Ascending aorta (tissue), 2 donors: ENCODE results near the gene MYH13. TPM values are rescaled to one million over a fixed set of nuclear protein-coding genes. Genes with fewer than 3 reads are reported as not detected.

ENCODE experiments used
- DNase-seq, 2 donors: peaks; one replicate each; pipeline ENCODE4 v3.0.0-alpha.2; 2019; ENCODE audit warnings: low spot score in 2 of 2
- H3K27ac ChIP-seq, 2 donors: fragments of 200-600 bp; sonication (generic); one replicate each; pipeline ENCODE4 v1.5.1; 2016 to 2017; ENCODE audit warnings: mild to moderate bottlenecking in 1 of 2
- H3K27me3 ChIP-seq: fragments of 200-600 bp; sonication (generic); one replicate; pipeline ENCODE4 v1.5.1; 2017
- H3K36me3 ChIP-seq, 2 donors: fragments of 200-600 bp; sonication (generic); one replicate each; pipeline ENCODE4 v1.5.1; 2016
- H3K4me1 ChIP-seq, 2 donors: fragments of 200-600 bp; sonication (generic); one replicate each; pipeline ENCODE4 v1.5.1; 2016 to 2017; ENCODE audit warnings: mild to moderate bottlenecking in 1 of 2
- H3K4me3 ChIP-seq, 2 donors: fragments of 200-600 bp; sonication (generic); one replicate each; pipeline ENCODE4 v1.5.1; 2016 to 2017; ENCODE audit warnings: mild to moderate bottlenecking in 1 of 2
- H3K9me3 ChIP-seq, 2 donors: fragments of 200-600 bp; sonication (generic); one replicate each; pipeline ENCODE4 v1.5.1; 2016
- intact Hi-C: fragments of 100-400 bp; cut with DNase I; formaldehyde crosslinking; loops from one replicate; pipeline ENCODE4 v1.15.1; 2023
- total RNA-seq: library from RNA; depleted of rRNA; stranded (reverse); fragments of >200 nt; gene quantifications from one replicate; pipeline ENCODE4 v1.1.0, GENCODE V29; 2016
- TF ChIP-seq, protein P1 (sequence below), 3 experiments: fragments of 200-600 bp in 2 of 3; fragments of 450-650 bp in 1 of 3; sonication (generic) in 2 of 3; IDR thresholded peaks; one replicate each; pipeline ENCODE4 v1.5.1; 2016 to 2019; ENCODE audit warnings: antibody characterized with exemption in 3 of 3, mild to moderate bottlenecking in 1 of 3, moderate library complexity in 1 of 3

MYH13 gene
- total RNA-seq, 1 donor from 2014 or later, result not detected

DNA sequence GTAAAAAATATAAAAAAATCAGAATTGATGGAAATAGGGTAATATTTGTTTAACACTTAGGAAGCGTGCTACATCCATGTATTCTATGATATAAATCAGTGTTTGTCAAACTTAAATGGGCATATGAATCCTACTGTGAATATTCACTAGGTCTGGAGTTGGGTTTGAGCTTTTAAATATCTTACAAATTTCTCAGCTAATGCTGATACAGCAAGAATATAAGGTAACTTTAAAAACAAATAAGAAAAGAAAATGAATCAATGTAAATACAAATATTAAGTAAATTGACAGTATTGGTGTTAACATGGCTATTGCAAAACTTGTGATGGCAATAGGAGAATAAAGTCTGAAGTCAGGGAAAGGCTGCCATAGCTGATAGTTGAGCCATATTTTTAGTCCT lies 3.6 kb downstream of the MYH13 start:
- Histone ChIP-seq H3K9me3 (no peaks in the 10 kb centered on the region), H3K36me3 (no peaks in the 10 kb centered on the region), H3K4me3 (no peak overlapping the region), H3K27ac (no peak overlapping the region), H3K27me3 (no peaks in the 10 kb centered on the region), H3K4me1 (no peaks in the 10 kb centered on the region)
- no peak for DNase-seq
- TF ChIP-seq, protein P1, sequence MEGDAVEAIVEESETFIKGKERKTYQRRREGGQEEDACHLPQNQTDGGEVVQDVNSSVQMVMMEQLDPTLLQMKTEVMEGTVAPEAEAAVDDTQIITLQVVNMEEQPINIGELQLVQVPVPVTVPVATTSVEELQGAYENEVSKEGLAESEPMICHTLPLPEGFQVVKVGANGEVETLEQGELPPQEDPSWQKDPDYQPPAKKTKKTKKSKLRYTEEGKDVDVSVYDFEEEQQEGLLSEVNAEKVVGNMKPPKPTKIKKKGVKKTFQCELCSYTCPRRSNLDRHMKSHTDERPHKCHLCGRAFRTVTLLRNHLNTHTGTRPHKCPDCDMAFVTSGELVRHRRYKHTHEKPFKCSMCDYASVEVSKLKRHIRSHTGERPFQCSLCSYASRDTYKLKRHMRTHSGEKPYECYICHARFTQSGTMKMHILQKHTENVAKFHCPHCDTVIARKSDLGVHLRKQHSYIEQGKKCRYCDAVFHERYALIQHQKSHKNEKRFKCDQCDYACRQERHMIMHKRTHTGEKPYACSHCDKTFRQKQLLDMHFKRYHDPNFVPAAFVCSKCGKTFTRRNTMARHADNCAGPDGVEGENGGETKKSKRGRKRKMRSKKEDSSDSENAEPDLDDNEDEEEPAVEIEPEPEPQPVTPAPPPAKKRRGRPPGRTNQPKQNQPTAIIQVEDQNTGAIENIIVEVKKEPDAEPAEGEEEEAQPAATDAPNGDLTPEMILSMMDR (IDR thresholded peaks at IDR 0.05), result no peak
- intact Hi-C loops, result no loop called here

DNA sequence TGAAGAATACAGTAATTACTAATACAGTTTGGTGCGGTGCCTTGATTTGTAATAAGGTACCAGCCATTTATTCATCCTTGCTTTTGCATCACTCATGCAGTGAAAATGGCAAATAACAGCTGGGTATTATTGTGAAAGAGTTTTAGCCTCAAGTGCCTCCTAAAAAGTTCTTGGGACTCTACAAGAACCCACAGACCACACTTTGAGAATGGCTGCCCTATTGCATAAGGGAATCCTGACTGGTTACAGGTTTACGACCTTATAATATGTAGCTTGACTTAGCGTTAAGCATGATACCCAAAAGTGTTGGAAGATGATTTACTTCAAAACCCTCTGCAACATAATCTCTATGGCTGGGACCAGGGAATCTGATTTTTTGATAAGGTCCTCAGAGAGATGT lies 4.2 kb downstream of the MYH13 start:
- H3K36me3 ChIP-seq, result no peaks in the 10 kb centered on the region
- intact Hi-C loops, result no loop called here
- no peaks in the 10 kb centered on the region for H3K27me3 ChIP-seq
- DNase-seq, result no peak
- H3K4me1 ChIP-seq, result no peaks in the 10 kb centered on the region
- H3K4me3 ChIP-seq, result no peak overlapping the region
- TF ChIP-seq, protein P1 (IDR thresholded peaks at IDR 0.05), result no peak
- H3K27ac ChIP-seq, result no peak overlapping the region
- no peaks in the 10 kb centered on the region for H3K9me3 ChIP-seq

DNA sequence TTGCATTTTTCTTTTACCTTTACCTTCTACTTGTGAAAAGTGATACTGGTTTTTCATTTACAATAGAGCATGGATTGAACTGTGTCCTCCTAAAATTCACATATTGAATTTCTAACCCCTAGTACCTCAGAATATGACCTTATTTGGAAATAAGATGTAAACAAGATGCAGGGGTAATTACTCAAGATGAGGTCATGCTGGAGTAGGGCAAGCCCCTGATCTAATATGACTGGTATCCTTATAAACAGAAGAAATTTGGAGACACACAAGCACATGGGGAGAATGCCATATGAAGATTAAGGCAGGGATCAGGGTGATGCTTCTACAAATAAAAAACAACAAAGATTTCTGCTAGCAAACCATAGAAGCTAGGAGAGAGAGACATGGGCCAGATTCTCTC lies 12.2 kb downstream of the MYH13 start:
- no peak for DNase-seq
- no peaks in the 10 kb centered on the region for H3K4me1 ChIP-seq

DNA sequence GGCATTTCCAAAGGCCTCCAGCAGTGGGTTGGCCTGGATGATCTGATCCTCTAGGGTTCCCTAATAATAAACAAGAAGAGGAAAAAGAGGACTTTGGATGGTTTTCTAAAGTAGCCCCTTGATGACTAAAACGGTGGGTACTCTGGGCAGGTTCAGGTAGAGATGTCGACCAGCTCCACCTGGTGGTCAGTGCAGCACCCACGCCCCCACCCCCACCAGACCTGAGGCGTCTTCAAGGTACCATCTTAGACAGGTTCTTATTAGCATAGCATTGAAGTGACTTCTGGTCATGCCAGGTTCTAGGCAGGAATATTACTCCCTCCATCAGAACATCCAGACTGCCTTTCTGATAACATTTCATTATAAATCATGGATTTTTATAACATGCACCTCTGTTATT lies 15.0 kb downstream of the MYH13 start:
- Histone ChIP-seq H3K27me3 (no peaks in the 10 kb centered on the region), H3K36me3 (no peaks in the 10 kb centered on the region), H3K4me3 (no peak overlapping the region), H3K27ac (no peak overlapping the region), H3K9me3 (no peaks in the 10 kb centered on the region), H3K4me1 (no peaks in the 10 kb centered on the region)
- TF ChIP-seq, protein P1 (IDR thresholded peaks at IDR 0.05), result peak in 1 of 3 experiments; percentile 8
- no peak for DNase-seq
- intact Hi-C loops, result no loop called here

More for the DNA sequence above, 12.2 kb downstream of the MYH13 start:
- no peak overlapping the region for H3K4me3 ChIP-seq
- no peaks in the 10 kb centered on the region for H3K27me3 ChIP-seq
- no peaks in the 10 kb centered on the region for H3K36me3 ChIP-seq
- no peak overlapping the region for H3K27ac ChIP-seq
- no peaks in the 10 kb centered on the region for H3K9me3 ChIP-seq
- TF ChIP-seq, protein P1 (IDR thresholded peaks at IDR 0.05), result no peak
- intact Hi-C loops, result no loop called here

DNA sequence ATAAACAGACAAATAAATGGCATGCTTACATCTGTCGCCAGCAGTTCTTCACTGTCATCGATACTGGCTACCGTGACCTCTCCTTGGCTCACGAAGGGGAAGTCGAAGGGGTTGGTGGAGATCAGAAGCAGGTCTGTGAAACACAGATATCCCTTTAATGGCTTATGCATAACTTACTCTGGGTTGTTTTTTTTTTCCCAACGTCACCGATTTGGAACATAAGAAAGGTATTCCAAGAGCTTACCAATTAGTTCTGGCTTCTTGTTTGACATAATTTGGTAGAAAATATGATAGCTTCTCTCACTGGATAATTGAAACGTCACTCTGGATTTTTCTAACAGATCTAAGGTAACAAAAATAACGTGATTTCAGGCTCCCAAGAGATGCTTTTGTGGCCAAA lies 18.2 kb downstream of the MYH13 start:
- intact Hi-C loops, result no loop called here
- H3K36me3 ChIP-seq, result no peaks in the 10 kb centered on the region
- no peaks in the 10 kb centered on the region for H3K4me1 ChIP-seq
- no peak overlapping the region for H3K4me3 ChIP-seq
- no peaks in the 10 kb centered on the region for H3K27me3 ChIP-seq
- TF ChIP-seq, protein P1 (IDR thresholded peaks at IDR 0.05), result no peak
- no peaks in the 10 kb centered on the region for H3K9me3 ChIP-seq
- no peak for DNase-seq
- H3K27ac ChIP-seq, result no peak overlapping the region

DNA sequence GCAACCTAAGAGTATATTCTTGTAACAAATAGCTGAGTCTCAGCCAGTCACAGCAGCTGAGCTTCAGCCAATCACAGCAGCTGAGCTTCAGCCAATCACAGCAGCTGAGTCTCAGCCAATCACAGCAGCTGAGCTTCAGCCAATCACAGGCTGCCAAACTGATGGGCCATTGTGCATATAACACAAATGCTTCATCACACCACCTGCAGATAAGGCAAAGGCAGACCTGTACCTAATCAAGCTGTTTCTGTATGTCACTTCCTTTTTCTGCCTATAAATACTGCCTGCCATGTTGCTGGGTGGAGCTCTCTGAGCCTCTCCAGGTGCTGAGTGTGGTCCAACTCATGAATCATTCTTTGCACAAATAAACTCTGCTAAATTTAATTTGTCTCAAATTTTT lies 19.9 kb downstream of the MYH13 start:
- Histone ChIP-seq H3K27me3 (no peaks in the 10 kb centered on the region), H3K4me1 (no peaks in the 10 kb centered on the region), H3K4me3 (no peak overlapping the region), H3K9me3 (no peaks in the 10 kb centered on the region), H3K36me3 (no peaks in the 10 kb centered on the region), H3K27ac (no peak overlapping the region)
- no peak for DNase-seq
- intact Hi-C loops, result no loop called here
- TF ChIP-seq, protein P1 (IDR thresholded peaks at IDR 0.05), result no peak
